Measurements from ENCODE around the gene GATA6.

GATA6 gene

DNA sequence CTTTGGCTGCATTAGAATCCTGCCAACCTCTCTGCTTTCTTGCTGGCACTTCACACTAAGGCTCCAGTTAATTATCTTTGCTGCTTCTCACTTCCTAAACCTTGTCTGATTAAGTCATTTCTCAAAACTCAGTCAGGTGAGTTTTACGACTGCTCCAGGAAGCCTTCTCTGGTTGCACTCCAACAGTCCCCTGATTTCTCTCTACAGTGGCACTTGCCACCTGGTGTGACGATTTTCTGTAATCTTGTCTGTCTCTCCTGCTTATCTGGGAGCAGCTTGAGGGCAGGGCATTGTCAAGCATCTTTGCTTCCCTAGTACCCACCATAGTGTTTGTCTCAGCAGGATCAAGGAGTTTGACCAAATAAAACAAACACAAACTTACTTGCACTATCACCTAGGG, 10.4 kb upstream of the GATA6 start:
- H2AFZ ChIP-seq (ENCODE audit: low read depth, low read length) = no peak overlapping the region
- no peaks in the 10 kb centered on the region for H3K79me2 ChIP-seq (ENCODE audit: insufficient read depth, low read length)
- H3K9ac ChIP-seq (ENCODE audit: low read depth, low read length) = no peak overlapping the region
- H3K4me2 ChIP-seq (ENCODE audit: insufficient read depth, low read length) = no peak overlapping the region
- H3K27me3 ChIP-seq (ENCODE audit: insufficient read depth, low read length, poor library complexity) = peaks cover 12% of the 10 kb centered on the region
- DNase-seq (no peak), ATAC-seq (ENCODE audit: insufficient read depth, low read depth) (no peak)
- TF ChIP-seq EZH2 (IDR thresholded peaks at IDR 0.05; ENCODE audit: borderline replicate concordance, low read depth, low read length, severe bottlenecking) (no peak), CTCF (IDR thresholded peaks at IDR 0.05; ENCODE audit: borderline replicate concordance, extremely low read depth, low read length, poor library complexity, severe bottlenecking) (no peak)
- H3K4me3 ChIP-seq (ENCODE audit: low read depth in 1 of 2, low read length in 2 of 2) = no peak overlapping the region
- no peaks in the 10 kb centered on the region for H3K4me1 ChIP-seq (ENCODE audit: insufficient read depth, low read length)
- H3K27ac ChIP-seq (ENCODE audit: low read length) = no peak overlapping the region
- no peaks in the 10 kb centered on the region for H3K36me3 ChIP-seq (ENCODE audit: insufficient read depth, low read length)
- no peaks in the 10 kb centered on the region for H4K20me1 ChIP-seq (ENCODE audit: insufficient read depth, low read length)
- H3K9me3 ChIP-seq (ENCODE audit: insufficient read depth, low read length, severe bottlenecking) = no peaks in the 10 kb centered on the region

GRCh38 chr18:22161090-22161489, 8.3 kb upstream of the GATA6 start:
- H3K36me3 ChIP-seq (ENCODE audit: insufficient read depth, low read length) = no peaks in the 10 kb centered on the region
- no peak overlapping the region for H3K4me3 ChIP-seq (ENCODE audit: low read depth in 1 of 2, low read length in 2 of 2)
- no peaks in the 10 kb centered on the region for H3K9me3 ChIP-seq (ENCODE audit: insufficient read depth, low read length, severe bottlenecking)
- H3K4me2 ChIP-seq (ENCODE audit: insufficient read depth, low read length) = no peak overlapping the region
- DNase-seq (no peak), ATAC-seq (ENCODE audit: insufficient read depth, low read depth) (no peak)
- H3K27ac ChIP-seq (ENCODE audit: low read length) = no peak overlapping the region
- no peak for TF ChIP-seq EZH2 (IDR thresholded peaks at IDR 0.05; ENCODE audit: borderline replicate concordance, low read depth, low read length, severe bottlenecking)
- TF ChIP-seq CTCF (IDR thresholded peaks at IDR 0.05; ENCODE audit: borderline replicate concordance, extremely low read depth, low read length, poor library complexity, severe bottlenecking) = no peak
- peaks cover 9% of the 10 kb centered on the region for H3K27me3 ChIP-seq (ENCODE audit: insufficient read depth, low read length, poor library complexity)
- H3K79me2 ChIP-seq (ENCODE audit: insufficient read depth, low read length) = no peaks in the 10 kb centered on the region
- H4K20me1 ChIP-seq (ENCODE audit: insufficient read depth, low read length) = no peaks in the 10 kb centered on the region
- no peaks in the 10 kb centered on the region for H3K4me1 ChIP-seq (ENCODE audit: insufficient read depth, low read length)
- no peak overlapping the region for H2AFZ ChIP-seq (ENCODE audit: low read depth, low read length)
- no peak overlapping the region for H3K9ac ChIP-seq (ENCODE audit: low read depth, low read length)

- Histone ChIP-seq H3K4me1 (ENCODE audit: insufficient read depth, low read length) (no peaks in the 10 kb centered on the region), H3K4me2 (ENCODE audit: insufficient read depth, low read length) (no peak overlapping the region), H3K9ac (ENCODE audit: low read depth, low read length) (no peak overlapping the region), H3K27me3 (ENCODE audit: insufficient read depth, low read length, poor library complexity) (peaks cover 9% of the 10 kb centered on the region), H3K9me3 (ENCODE audit: insufficient read depth, low read length, severe bottlenecking) (no peaks in the 10 kb centered on the region), H2AFZ (ENCODE audit: low read depth, low read length) (no peak overlapping the region), H3K4me3 (ENCODE audit: low read depth in 1 of 2, low read length in 2 of 2) (no peak overlapping the region), H3K27ac (ENCODE audit: low read length) (no peak overlapping the region), H4K20me1 (ENCODE audit: insufficient read depth, low read length) (no peaks in the 10 kb centered on the region), H3K79me2 (ENCODE audit: insufficient read depth, low read length) (no peaks in the 10 kb centered on the region), H3K36me3 (ENCODE audit: insufficient read depth, low read length) (no peaks in the 10 kb centered on the region)
- DNase-seq (no peak), ATAC-seq (ENCODE audit: insufficient read depth, low read depth) (no peak)
- no peak for TF ChIP-seq CTCF (IDR thresholded peaks at IDR 0.05; ENCODE audit: borderline replicate concordance, extremely low read depth, low read length, poor library complexity, severe bottlenecking)
- no peak for TF ChIP-seq EZH2 (IDR thresholded peaks at IDR 0.05; ENCODE audit: borderline replicate concordance, low read depth, low read length, severe bottlenecking)
These were observed 5.8 kb upstream of the GATA6 start for GRCh38 chr18:22163416-22164161.
